Uterus (tissue), 4 donors: ENCODE results near the gene CEP131. TPM values are rescaled to one million over a fixed set of nuclear protein-coding genes. Genes with fewer than 3 reads are reported as not detected.

Source experiments
- DNase-seq, 2 donors: peaks; one replicate each; pipeline ENCODE4 v3.0.0-alpha.2; 2019 to 2020
- H3K27ac ChIP-seq, 2 donors: fragments of 200-600 bp; sonication (generic); 1 replicate in 1 of 2; 2 replicates in 1 of 2; pipeline ENCODE4 v1.5.1; 2016 to 2018
- H3K27me3 ChIP-seq, 2 donors: fragments of 200-600 bp; sonication (generic); one replicate each; pipeline ENCODE4 v1.5.1; 2018 to 2019; ENCODE audit warnings: control low read depth in 1 of 2
- H3K36me3 ChIP-seq, 2 donors: fragments of 200-600 bp; sonication (generic); one replicate each; pipeline ENCODE4 v1.5.1; 2019; ENCODE audit warnings: control low read depth in 1 of 2
- H3K4me1 ChIP-seq, 2 donors: fragments of 200-600 bp; sonication (generic); one replicate each; pipeline ENCODE4 v1.5.1; 2018 to 2019; ENCODE audit warnings: control low read depth in 1 of 2
- H3K4me3 ChIP-seq, 2 donors: fragments of 200-600 bp; sonication (generic); 1 replicate in 1 of 2; 2 replicates in 1 of 2; pipeline ENCODE4 v1.5.1; 2018 to 2019; ENCODE audit warnings: mild to moderate bottlenecking in 1 of 2
- H3K9me3 ChIP-seq, 2 donors: fragments of 200-600 bp; sonication (generic); one replicate each; pipeline ENCODE4 v1.5.1; 2019; ENCODE audit warnings: control low read depth in 1 of 2
- POLR2A ChIP-seq, 2 donors: fragments of 450-650 bp; IDR thresholded peaks; one replicate each; pipeline ENCODE4 v1.6.1; 2016; ENCODE audit warnings: antibody characterized with exemption in 2 of 2, mild to moderate bottlenecking in 1 of 2, moderate library complexity in 1 of 2
- intact Hi-C: fragments of 100-400 bp; cut with DNase I; formaldehyde crosslinking; loops from one replicate; pipeline ENCODE4 v1.15.1; 2023; ENCODE audit warnings: low total_unique reads
- total RNA-seq, 4 donors: library from RNA; depleted of rRNA in 3 of 4; stranded (reverse); fragments of >200 nt in 3 of 4; gene quantifications; one replicate each; pipeline versions ENCODE4 v1.1.0 to v1.2.4, GENCODE V29; 2014 to 2023
- TF ChIP-seq, protein P1 (sequence below), 4 experiments: fragments of 200-600 bp in 2 of 4; fragments of 450-650 bp in 2 of 4; sonication (generic) in 2 of 4; IDR thresholded peaks; one replicate each; pipeline ENCODE4 v1.5.1; 2016 to 2019; ENCODE audit warnings: antibody characterized with exemption in 4 of 4, mild to moderate bottlenecking in 2 of 4, moderate library complexity in 1 of 4
- donor health status: DM: yes; HTN: yes; CAD: no.

The CEP131 gene
- total RNA-seq, 4 donors from 2014 or later, result 2.9 to 13.3 (median 10.0) TPM

DNA sequence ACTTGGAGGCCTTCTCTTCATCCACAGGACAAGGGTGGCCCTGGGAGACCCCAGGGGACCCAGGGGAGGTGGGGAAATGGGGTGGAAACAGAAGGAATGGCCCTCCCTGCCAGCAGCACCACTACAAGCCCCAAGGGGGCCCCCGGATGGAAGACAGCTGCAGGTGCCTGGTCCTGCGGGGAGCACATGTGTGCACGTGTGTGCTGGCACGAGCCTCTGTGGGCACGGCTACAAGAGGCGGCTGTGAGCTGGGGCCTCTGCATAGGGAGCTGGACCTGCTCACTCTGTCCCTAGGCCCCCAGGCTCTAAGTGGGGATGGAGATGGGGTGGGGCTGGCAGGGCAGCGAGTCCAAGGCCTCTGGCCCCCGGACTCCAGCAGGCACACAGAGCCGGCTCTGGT, 43.5 kb downstream of the CEP131 start:
- H3K4me3 ChIP-seq, result no peak overlapping the region
- intact Hi-C loops, result no loop called here
- H3K27me3 ChIP-seq, result no peaks in the 10 kb centered on the region
- no peaks in the 10 kb centered on the region for H3K9me3 ChIP-seq
- no peak for DNase-seq
- no peak overlapping the region for H3K27ac ChIP-seq
- no peaks in the 10 kb centered on the region for H3K4me1 ChIP-seq
- no peak for TF ChIP-seq POLR2A (IDR thresholded peaks at IDR 0.05)
- TF ChIP-seq, protein P1, sequence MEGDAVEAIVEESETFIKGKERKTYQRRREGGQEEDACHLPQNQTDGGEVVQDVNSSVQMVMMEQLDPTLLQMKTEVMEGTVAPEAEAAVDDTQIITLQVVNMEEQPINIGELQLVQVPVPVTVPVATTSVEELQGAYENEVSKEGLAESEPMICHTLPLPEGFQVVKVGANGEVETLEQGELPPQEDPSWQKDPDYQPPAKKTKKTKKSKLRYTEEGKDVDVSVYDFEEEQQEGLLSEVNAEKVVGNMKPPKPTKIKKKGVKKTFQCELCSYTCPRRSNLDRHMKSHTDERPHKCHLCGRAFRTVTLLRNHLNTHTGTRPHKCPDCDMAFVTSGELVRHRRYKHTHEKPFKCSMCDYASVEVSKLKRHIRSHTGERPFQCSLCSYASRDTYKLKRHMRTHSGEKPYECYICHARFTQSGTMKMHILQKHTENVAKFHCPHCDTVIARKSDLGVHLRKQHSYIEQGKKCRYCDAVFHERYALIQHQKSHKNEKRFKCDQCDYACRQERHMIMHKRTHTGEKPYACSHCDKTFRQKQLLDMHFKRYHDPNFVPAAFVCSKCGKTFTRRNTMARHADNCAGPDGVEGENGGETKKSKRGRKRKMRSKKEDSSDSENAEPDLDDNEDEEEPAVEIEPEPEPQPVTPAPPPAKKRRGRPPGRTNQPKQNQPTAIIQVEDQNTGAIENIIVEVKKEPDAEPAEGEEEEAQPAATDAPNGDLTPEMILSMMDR (IDR thresholded peaks at IDR 0.05), result no peak
- no peaks in the 10 kb centered on the region for H3K36me3 ChIP-seq

DNA sequence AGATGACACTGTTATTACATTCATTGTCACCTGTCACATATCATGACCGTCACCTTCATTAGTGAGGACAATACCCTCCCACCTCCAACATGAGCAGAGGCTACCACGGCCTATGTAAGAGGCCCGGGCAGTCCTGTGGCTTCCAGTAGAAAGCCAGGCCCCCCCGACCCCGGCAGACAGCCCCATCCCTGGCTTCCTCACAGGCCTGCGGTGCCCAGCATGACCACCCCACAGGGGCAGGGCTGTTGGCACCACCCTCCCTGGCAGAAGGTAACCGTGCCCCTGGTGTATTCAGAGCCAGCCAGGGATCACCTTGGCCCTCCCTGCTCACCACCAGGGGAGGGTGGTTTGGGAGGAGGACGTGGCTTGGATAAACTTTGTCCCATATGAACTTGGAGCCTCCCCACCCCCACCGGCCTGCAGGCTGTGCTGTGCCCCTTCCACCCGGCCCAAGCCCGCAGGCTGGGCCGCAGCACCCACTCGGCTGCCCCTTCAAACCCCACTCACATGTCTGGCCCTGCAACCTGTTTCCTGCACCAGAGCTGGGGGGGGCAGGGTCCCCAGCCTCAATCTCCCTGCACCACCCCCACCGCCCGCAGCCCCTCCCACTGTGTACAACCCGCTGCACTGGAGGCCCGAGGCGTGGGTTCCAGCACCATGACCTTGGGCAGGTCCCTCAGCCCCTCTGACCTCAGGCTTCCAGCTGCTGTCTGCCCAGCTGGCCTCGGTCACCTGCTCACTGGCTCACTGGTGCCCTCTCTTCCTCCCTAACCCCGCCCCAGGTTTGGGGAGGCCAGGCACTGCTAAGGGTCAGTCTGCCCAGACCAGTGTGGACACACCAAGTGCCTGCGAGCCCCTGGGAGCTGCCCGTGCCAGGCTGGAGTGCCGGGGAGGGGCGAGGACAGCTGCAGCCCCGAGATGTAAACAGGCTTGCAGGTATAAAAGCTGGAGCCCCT, 44.4 kb downstream of the CEP131 start:
- intact Hi-C loops, result no loop called here
- H3K4me3 ChIP-seq, result no peak overlapping the region
- no peaks in the 10 kb centered on the region for H3K9me3 ChIP-seq
- TF ChIP-seq POLR2A (IDR thresholded peaks at IDR 0.05), result no peak
- TF ChIP-seq, protein P1 (IDR thresholded peaks at IDR 0.05), result no peak
- H3K27me3 ChIP-seq, result no peaks in the 10 kb centered on the region
- H3K4me1 ChIP-seq, result no peaks in the 10 kb centered on the region
- DNase-seq, result no peak
- H3K27ac ChIP-seq, result no peak overlapping the region
- no peaks in the 10 kb centered on the region for H3K36me3 ChIP-seq

- H3K27ac ChIP-seq, result no peak overlapping the region
- no peaks in the 10 kb centered on the region for H3K27me3 ChIP-seq
- no peaks in the 10 kb centered on the region for H3K36me3 ChIP-seq
- no peaks in the 10 kb centered on the region for H3K9me3 ChIP-seq
- intact Hi-C loops, result no loop called here
- no peaks in the 10 kb centered on the region for H3K4me1 ChIP-seq
- TF ChIP-seq POLR2A (IDR thresholded peaks at IDR 0.05), result no peak
- TF ChIP-seq, protein P1 (IDR thresholded peaks at IDR 0.05), result no peak
- no peak overlapping the region for H3K4me3 ChIP-seq
- DNase-seq, result no peak
Measured at GRCh38 chr17:81176666-81177065, 46.1 kb downstream of the CEP131 start.

DNA sequence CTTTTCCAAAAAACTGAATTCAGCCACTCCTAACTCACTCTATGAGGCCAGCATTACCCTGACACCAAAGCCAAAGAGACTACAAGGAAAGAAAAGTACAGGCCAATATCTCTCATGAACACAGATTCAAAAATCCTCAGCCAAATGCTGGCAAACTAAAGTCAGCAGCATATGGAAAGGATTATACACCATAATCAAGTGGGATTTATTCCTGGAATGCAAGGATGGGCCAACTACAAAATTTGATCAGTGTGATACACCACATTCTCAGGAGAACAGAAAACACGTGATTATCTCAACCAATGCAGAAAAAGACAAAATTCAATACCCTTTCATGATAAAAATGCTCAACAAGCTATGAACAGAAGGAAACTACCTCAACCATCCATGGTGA, 49.0 kb downstream of the CEP131 start:
- no peak overlapping the region for H3K4me3 ChIP-seq
- no peaks in the 10 kb centered on the region for H3K27me3 ChIP-seq
- no peak for TF ChIP-seq POLR2A (IDR thresholded peaks at IDR 0.05)
- TF ChIP-seq, protein P1 (IDR thresholded peaks at IDR 0.05), result no peak
- no peaks in the 10 kb centered on the region for H3K36me3 ChIP-seq
- no peaks in the 10 kb centered on the region for H3K9me3 ChIP-seq
- intact Hi-C loops, result no loop called here
- H3K27ac ChIP-seq, result no peak overlapping the region
- H3K4me1 ChIP-seq, result no peaks in the 10 kb centered on the region
- no peak for DNase-seq

DNA sequence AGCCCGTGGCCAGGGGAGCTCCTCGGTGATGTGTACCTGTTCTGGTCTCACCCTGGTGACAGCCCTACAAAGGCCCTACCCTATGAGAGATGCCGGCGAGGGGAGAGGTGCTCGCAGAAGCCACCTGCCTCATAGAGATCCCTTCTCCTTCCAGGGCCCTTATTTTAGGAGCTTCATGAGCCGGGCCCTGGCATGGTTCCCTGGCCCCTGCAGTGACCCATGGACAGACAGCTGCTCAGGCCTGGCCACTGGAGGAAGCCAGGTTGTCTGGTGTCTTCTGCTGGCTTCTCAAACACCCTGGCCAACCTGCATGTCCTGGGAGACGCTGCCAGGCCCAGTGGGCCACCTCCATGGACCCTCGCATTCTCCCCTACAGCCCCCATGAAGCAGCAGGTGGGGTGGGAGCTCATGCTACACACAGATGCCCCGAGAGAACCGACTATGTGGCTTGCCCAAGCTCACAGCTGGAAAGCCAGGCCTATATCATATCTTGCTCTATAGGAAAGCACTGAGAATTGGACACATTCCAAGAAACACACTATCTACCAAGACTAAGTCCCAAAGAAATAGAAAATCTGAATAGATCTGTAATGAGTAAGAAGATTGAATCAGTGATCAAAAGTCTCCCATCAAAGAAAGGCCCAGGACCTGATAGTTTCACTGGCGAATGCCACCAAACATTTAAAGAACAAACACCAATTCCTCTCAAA, 49.6 kb downstream of the CEP131 start:
- Histone ChIP-seq H3K4me1 (no peaks in the 10 kb centered on the region), H3K36me3 (no peaks in the 10 kb centered on the region), H3K27me3 (no peaks in the 10 kb centered on the region), H3K27ac (no peak overlapping the region), H3K9me3 (no peaks in the 10 kb centered on the region), H3K4me3 (no peak overlapping the region)
- intact Hi-C loops, result no loop called here
- TF ChIP-seq, protein P1 (IDR thresholded peaks at IDR 0.05), result no peak
- TF ChIP-seq POLR2A (IDR thresholded peaks at IDR 0.05), result no peak
- no peak for DNase-seq
